PC-3 (cell line): ENCODE data around the gene CPHXL. TPM values are rescaled to one million over a fixed set of nuclear protein-coding genes. Genes with fewer than 3 reads are reported as not detected.
A peak's percentile ranks its signal among the peaks of the same experiment; 100 is the strongest.

Experiments
- ATAC-seq: fragments of 200-7000 bp; cut with Tn5 transposase; 2 replicates; pipeline ENCODE4 v1.9.1; 2020; ENCODE audit warnings: mild to moderate bottlenecking, moderate library complexity
- BruUV-seq: library from RNA; stranded (reverse); fragments of 400-500 nt; replicated peaks from 2 replicates; lab custom pipeline; 2021; lab: Mats Ljungman, UMichigan
- CTCF ChIA-PET: fragments of 300-600 bp; sonication (Branson Sonifier 250); formaldehyde crosslinking; loops from one replicate; lab custom pipeline; 2022; ENCODE audit warnings: antibody characterized with exemption; lab: Charles Lee
- POLR2A ChIA-PET: fragments of 300-600 bp; sonication (Branson Sonifier 250); formaldehyde crosslinking; loops from one replicate; lab custom pipeline; 2022; ENCODE audit warnings: antibody characterized with exemption; ENCODE audit not compliant: unreplicated experiment; lab: Charles Lee
- DNase-seq: peaks from one replicate; pipeline ENCODE4 v3.0.0-alpha.2; 2015
- H2AFZ ChIP-seq: fragments of 300-600 bp; sonication (generic); 2 replicates; pipeline ENCODE4 v1.6.0; 2016; ENCODE audit warnings: antibody characterized with exemption, low read length
- H3F3A ChIP-seq: fragments of 300-600 bp; sonication (generic); one replicate; pipeline ENCODE4 v1.6.0; 2017; ENCODE audit warnings: antibody characterized with exemption, low read length, control low read depth, mild to moderate bottlenecking; ENCODE audit not compliant: unreplicated experiment
- H3K27ac ChIP-seq: fragments of 300-600 bp; sonication (generic); 2 replicates; pipeline ENCODE4 v1.5.1; 2016; ENCODE audit warnings: mild to moderate bottlenecking, low read length
- H3K27me3 ChIP-seq: fragments of 300-600 bp; sonication (generic); 2 replicates; pipeline ENCODE4 v1.6.1; 2016; ENCODE audit warnings: low read length, mixed read lengths
- H3K36me3 ChIP-seq: fragments of 300-600 bp; sonication (generic); 2 replicates; pipeline ENCODE4 v1.6.1; 2016; ENCODE audit warnings: low read depth, mixed run types, low read length, mixed read lengths
- H3K4me1 ChIP-seq: fragments of 300-600 bp; sonication (generic); 2 replicates; pipeline ENCODE4 v1.5.1; 2016; ENCODE audit warnings: low read length; ENCODE audit not compliant: insufficient read depth
- H3K4me2 ChIP-seq: fragments of 300-600 bp; sonication (generic); 2 replicates; pipeline ENCODE4 v1.6.0; 2016; ENCODE audit warnings: low read length
- H3K4me3 ChIP-seq: fragments of 300-600 bp; sonication (generic); 2 replicates; pipeline ENCODE4 v1.5.1; 2016; ENCODE audit warnings: mild to moderate bottlenecking, low read length, mixed read lengths
- H3K79me2 ChIP-seq: fragments of 300-600 bp; sonication (generic); 2 replicates; pipeline ENCODE4 v1.6.1; 2017; ENCODE audit warnings: low read length, mixed read lengths
- H3K9ac ChIP-seq: fragments of 300-600 bp; sonication (generic); 2 replicates; pipeline ENCODE4 v1.6.0; 2016; ENCODE audit warnings: mild to moderate bottlenecking, low read length
- H3K9me2 ChIP-seq: fragments of 300-600 bp; sonication (generic); replicated peaks from 2 replicates; pipeline ENCODE4 v1.6.1; 2016; ENCODE audit warnings: mixed run types, low read length, mixed read lengths
- H3K9me3 ChIP-seq: fragments of 300-600 bp; sonication (generic); 2 replicates; pipeline ENCODE4 v1.6.1; 2016; ENCODE audit warnings: low read length, mixed read lengths
- H4K20me1 ChIP-seq: fragments of 300-600 bp; sonication (generic); 2 replicates; pipeline ENCODE4 v1.6.1; 2016; ENCODE audit warnings: low read length, mixed read lengths
- CTCF ChIP-seq: fragments of 300-600 bp; sonication (generic); conservative IDR thresholded peaks from 2 replicates; pipeline ENCODE4 v1.5.1; 2017; ENCODE audit warnings: antibody characterized with exemption, low read depth, mild to moderate bottlenecking, low read length
- EZH2 ChIP-seq: fragments of 300-600 bp; sonication (generic); IDR thresholded peaks from one replicate; pipeline ENCODE4 v1.6.1; 2017; ENCODE audit warnings: antibody characterized with exemption, mild to moderate bottlenecking, low read length; ENCODE audit not compliant: unreplicated experiment
- EZH2phosphoT487 ChIP-seq: fragments of 300-600 bp; sonication (generic); IDR thresholded peaks from 2 replicates; pipeline ENCODE4 v1.6.1; 2018; ENCODE audit warnings: mild to moderate bottlenecking, antibody characterized with exemption, low read length, borderline replicate concordance
- intact Hi-C: fragments of 100-400 bp; cut with micrococcal nuclease; formaldehyde crosslinking; loops from 2 replicates; pipeline ENCODE4 v1.9.0; 2023
- total RNA-seq: library from RNA; depleted of rRNA; stranded (reverse); fragments of >200 nt; gene quantifications from 2 replicates; pipeline ENCODE4 v1.2.3, GENCODE V29; 2014

Gene CPHXL
- total RNA-seq, 1 experiment from 2014 or later, result not detected

GRCh38 chr16:75761108-75761507, 34.8 kb upstream of the CPHXL start:
- H3K27me3 ChIP-seq, result 0 out of 2 replicates have a peak, but pooled peaks cover 4% of the 10 kb centered on the region
- ATAC-seq (no peak), DNase-seq (peak; percentile 32)
- no TSS peak for BruUV-seq
- H3K9ac ChIP-seq, result no peak overlapping the region
- CTCF ChIA-PET, result no interaction called here
- H4K20me1 ChIP-seq, result no peaks in the 10 kb centered on the region
- no peak overlapping the region for H3K4me2 ChIP-seq
- H3K4me1 ChIP-seq, result no peaks in the 10 kb centered on the region
- H3K36me3 ChIP-seq, result no peaks in the 10 kb centered on the region
- H3K27ac ChIP-seq, result no peak overlapping the region
- 0 out of 2 replicates have a peak overlapping the region, but pooled peaks have one; percentile 34 for H2AFZ ChIP-seq
- intact Hi-C loops, result no loop called here
- no peaks in the 10 kb centered on the region for H3F3A ChIP-seq
- TF ChIP-seq EZH2 (no peak), EZH2phosphoT487 (no peak), CTCF (no peak)
- H3K9me2 ChIP-seq, result no peaks in the 10 kb centered on the region
- POLR2A ChIA-PET, result no interaction called here
- H3K4me3 ChIP-seq, result no peak overlapping the region
- H3K79me2 ChIP-seq, result no peaks in the 10 kb centered on the region
- no peaks in the 10 kb centered on the region for H3K9me3 ChIP-seq

GRCh38 chr16:75760018-75760519, 33.8 kb upstream of the CPHXL start:
- CTCF ChIA-PET, result no interaction called here
- Histone ChIP-seq H3K27me3 (no peaks in the 10 kb centered on the region), H3K4me3 (no peak overlapping the region), H3K4me1 (no peaks in the 10 kb centered on the region), H3K9me3 (no peaks in the 10 kb centered on the region), H3K9ac (no peak overlapping the region), H4K20me1 (no peaks in the 10 kb centered on the region), H3K79me2 (no peaks in the 10 kb centered on the region), H3K9me2 (no peaks in the 10 kb centered on the region), H3K4me2 (no peak overlapping the region), H3K27ac (no peak overlapping the region), H3F3A (no peaks in the 10 kb centered on the region), H2AFZ (no peak overlapping the region), H3K36me3 (no peaks in the 10 kb centered on the region)
- BruUV-seq, result no TSS peak
- ATAC-seq (no peak), DNase-seq (no peak)
- TF ChIP-seq EZH2phosphoT487 (no peak), CTCF (no peak), EZH2 (no peak)
- POLR2A ChIA-PET, result no interaction called here
- intact Hi-C loops, result no loop called here

- no peak for DNase-seq
Measured at GRCh38 chr16:75758215-75758614, 31.9 kb upstream of the CPHXL start.

More at GRCh38 chr16:75758215-75758614, 31.9 kb upstream of the CPHXL start:
- Histone ChIP-seq H3K9me3 (no peaks in the 10 kb centered on the region), H4K20me1 (no peaks in the 10 kb centered on the region), H3K4me1 (no peaks in the 10 kb centered on the region), H3K36me3 (no peaks in the 10 kb centered on the region), H3K4me2 (no peak overlapping the region), H3K79me2 (no peaks in the 10 kb centered on the region), H3K27ac (no peak overlapping the region), H2AFZ (no peak overlapping the region), H3K9ac (no peak overlapping the region), H3K27me3 (peaks cover 3% of the 10 kb centered on the region; the same call in 1 of the 2 replicates), H3K9me2 (no peaks in the 10 kb centered on the region), H3K4me3 (no peak overlapping the region), H3F3A (no peaks in the 10 kb centered on the region)
- TF ChIP-seq EZH2 (no peak), EZH2phosphoT487 (no peak), CTCF (no peak)
- no peak for ATAC-seq
- intact Hi-C loops, result no loop called here
- no TSS peak for BruUV-seq
- CTCF ChIA-PET, result no interaction called here
- POLR2A ChIA-PET, result no interaction called here
